ENCODE results near the gene RAB40B. TPM values are rescaled to one million over a fixed set of nuclear protein-coding genes. Genes with fewer than 3 reads are reported as not detected.

The RAB40B gene
- total and polyA plus RNA-seq, 2 of the 13 experiments (the other 11 are each of a cell fraction or from before 2014, with no cell fraction given): 6.2 to 6.5 TPM

DNA sequence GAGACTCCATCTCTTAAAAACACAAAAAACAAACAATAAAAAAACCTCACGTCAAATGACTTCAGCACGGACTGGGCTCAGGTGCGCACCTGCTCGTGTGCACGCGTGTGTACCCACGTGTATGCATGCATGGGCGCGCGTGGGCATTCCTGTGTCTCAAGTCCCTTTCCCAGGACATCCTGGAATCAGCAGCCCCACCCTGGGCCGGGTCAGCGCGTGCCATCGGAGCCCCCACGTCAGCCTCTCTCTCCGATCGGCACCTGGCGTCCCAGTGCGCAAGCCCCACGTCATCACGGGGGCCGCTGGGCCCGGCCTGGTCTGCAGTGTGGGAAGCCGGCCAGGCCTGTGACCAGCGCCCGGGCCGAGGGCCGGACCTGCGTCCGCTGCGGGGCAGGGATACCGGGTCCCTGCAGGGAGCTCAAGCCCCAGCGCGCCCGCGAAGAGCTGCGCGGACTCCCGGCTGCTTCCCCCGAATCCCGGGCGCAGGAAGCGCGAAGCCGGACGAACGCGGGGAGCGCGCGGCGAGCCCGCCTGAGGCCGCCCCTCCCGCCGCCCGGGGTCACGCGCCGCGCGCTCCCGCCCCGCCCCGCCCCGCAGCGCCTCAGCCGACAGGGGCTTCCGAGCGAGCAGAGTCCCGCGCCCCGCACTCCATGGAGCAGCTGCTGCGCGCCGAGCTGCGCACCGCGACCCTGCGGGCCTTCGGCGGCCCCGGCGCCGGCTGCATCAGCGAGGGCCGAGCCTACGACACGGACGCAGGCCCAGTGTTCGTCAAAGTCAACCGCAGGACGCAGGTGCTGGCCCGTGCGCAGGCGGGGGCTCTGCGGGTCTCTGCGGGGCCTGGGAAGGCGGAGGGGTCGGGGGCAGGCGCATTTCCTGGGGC, 36.7 kb upstream of the RAB40B start, which contains the start of gene FN3K (continued):
- TF ChIP-seq, protein P1, sequence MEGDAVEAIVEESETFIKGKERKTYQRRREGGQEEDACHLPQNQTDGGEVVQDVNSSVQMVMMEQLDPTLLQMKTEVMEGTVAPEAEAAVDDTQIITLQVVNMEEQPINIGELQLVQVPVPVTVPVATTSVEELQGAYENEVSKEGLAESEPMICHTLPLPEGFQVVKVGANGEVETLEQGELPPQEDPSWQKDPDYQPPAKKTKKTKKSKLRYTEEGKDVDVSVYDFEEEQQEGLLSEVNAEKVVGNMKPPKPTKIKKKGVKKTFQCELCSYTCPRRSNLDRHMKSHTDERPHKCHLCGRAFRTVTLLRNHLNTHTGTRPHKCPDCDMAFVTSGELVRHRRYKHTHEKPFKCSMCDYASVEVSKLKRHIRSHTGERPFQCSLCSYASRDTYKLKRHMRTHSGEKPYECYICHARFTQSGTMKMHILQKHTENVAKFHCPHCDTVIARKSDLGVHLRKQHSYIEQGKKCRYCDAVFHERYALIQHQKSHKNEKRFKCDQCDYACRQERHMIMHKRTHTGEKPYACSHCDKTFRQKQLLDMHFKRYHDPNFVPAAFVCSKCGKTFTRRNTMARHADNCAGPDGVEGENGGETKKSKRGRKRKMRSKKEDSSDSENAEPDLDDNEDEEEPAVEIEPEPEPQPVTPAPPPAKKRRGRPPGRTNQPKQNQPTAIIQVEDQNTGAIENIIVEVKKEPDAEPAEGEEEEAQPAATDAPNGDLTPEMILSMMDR (CRISPR knock-in tag; IDR thresholded peaks at IDR 0.05): no peak
- TF ChIP-seq ZFYVE20 (CRISPR knock-in tag; IDR thresholded peaks at IDR 0.05; ENCODE audit: borderline replicate concordance, low read depth) (no peak), PPARG (CRISPR knock-in tag; conservative IDR thresholded peaks at IDR 0.05) (no peak), FOXA1 (IDR thresholded peaks at IDR 0.05) (no peak), FOXA1 (CRISPR knock-in tag; IDR thresholded peaks at IDR 0.05) (no peak; the same call in 1 of the 2 replicates), GFI1 (CRISPR knock-in tag; IDR thresholded peaks at IDR 0.05; ENCODE audit: borderline replicate concordance) (no peak), SMAD1 (CRISPR knock-in tag; IDR thresholded peaks at IDR 0.05; ENCODE audit: borderline replicate concordance, low read depth) (no peak), MED1 (CRISPR knock-in tag; IDR thresholded peaks at IDR 0.05) (peak; percentile 65; the same call in 1 of the 2 replicates), KDM1A (CRISPR knock-in tag; IDR thresholded peaks at IDR 0.05) (no peak), TARDBP (CRISPR knock-in tag; IDR thresholded peaks at IDR 0.05) (0 out of 2 replicates have a peak, but pooled peaks have one; percentile 19), DMAP1 (CRISPR knock-in tag; IDR thresholded peaks at IDR 0.05) (no peak; the same call in none of the 2 replicates), ZNF605 (CRISPR knock-in tag; IDR thresholded peaks at IDR 0.05) (no peak), ZNF382 (CRISPR knock-in tag; IDR thresholded peaks at IDR 0.05; ENCODE audit: borderline replicate concordance) (no peak), PAWR (CRISPR knock-in tag; IDR thresholded peaks at IDR 0.05; ENCODE audit: borderline replicate concordance) (no peak), BCL6 (CRISPR knock-in tag; IDR thresholded peaks at IDR 0.05) (no peak), ZNF614 (CRISPR knock-in tag; IDR thresholded peaks at IDR 0.05; ENCODE audit: borderline replicate concordance) (no peak), ZNF598 (CRISPR knock-in tag; IDR thresholded peaks at IDR 0.05; ENCODE audit: borderline replicate concordance) (0 out of 2 replicates have a peak, but pooled peaks have one; percentile 8), FOXM1 (CRISPR knock-in tag; IDR thresholded peaks at IDR 0.05) (no peak)
- TF ChIP-seq, protein P2, sequence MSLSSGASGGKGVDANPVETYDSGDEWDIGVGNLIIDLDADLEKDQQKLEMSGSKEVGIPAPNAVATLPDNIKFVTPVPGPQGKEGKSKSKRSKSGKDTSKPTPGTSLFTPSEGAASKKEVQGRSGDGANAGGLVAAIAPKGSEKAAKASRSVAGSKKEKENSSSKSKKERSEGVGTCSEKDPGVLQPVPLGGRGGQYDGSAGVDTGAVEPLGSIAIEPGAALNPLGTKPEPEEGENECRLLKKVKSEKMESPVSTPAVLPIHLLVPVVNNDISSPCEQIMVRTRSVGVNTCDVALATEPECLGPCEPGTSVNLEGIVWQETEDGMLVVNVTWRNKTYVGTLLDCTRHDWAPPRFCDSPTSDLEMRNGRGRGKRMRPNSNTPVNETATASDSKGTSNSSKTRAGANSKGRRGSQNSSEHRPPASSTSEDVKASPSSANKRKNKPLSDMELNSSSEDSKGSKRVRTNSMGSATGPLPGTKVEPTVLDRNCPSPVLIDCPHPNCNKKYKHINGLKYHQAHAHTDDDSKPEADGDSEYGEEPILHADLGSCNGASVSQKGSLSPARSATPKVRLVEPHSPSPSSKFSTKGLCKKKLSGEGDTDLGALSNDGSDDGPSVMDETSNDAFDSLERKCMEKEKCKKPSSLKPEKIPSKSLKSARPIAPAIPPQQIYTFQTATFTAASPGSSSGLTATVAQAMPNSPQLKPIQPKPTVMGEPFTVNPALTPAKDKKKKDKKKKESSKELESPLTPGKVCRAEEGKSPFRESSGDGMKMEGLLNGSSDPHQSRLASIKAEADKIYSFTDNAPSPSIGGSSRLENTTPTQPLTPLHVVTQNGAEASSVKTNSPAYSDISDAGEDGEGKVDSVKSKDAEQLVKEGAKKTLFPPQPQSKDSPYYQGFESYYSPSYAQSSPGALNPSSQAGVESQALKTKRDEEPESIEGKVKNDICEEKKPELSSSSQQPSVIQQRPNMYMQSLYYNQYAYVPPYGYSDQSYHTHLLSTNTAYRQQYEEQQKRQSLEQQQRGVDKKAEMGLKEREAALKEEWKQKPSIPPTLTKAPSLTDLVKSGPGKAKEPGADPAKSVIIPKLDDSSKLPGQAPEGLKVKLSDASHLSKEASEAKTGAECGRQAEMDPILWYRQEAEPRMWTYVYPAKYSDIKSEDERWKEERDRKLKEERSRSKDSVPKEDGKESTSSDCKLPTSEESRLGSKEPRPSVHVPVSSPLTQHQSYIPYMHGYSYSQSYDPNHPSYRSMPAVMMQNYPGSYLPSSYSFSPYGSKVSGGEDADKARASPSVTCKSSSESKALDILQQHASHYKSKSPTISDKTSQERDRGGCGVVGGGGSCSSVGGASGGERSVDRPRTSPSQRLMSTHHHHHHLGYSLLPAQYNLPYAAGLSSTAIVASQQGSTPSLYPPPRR (CRISPR knock-in tag; IDR thresholded peaks at IDR 0.05; ENCODE audit: borderline replicate concordance): peak; percentile 6; the same call in 1 of the 2 replicates
- TF ChIP-seq, protein P3, sequence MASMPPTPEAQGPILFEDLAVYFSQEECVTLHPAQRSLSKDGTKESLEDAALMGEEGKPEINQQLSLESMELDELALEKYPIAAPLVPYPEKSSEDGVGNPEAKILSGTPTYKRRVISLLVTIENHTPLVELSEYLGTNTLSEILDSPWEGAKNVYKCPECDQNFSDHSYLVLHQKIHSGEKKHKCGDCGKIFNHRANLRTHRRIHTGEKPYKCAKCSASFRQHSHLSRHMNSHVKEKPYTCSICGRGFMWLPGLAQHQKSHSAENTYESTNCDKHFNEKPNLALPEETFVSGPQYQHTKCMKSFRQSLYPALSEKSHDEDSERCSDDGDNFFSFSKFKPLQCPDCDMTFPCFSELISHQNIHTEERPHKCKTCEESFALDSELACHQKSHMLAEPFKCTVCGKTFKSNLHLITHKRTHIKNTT (CRISPR knock-in tag; IDR thresholded peaks at IDR 0.05): no peak
- TF ChIP-seq, protein P4, sequence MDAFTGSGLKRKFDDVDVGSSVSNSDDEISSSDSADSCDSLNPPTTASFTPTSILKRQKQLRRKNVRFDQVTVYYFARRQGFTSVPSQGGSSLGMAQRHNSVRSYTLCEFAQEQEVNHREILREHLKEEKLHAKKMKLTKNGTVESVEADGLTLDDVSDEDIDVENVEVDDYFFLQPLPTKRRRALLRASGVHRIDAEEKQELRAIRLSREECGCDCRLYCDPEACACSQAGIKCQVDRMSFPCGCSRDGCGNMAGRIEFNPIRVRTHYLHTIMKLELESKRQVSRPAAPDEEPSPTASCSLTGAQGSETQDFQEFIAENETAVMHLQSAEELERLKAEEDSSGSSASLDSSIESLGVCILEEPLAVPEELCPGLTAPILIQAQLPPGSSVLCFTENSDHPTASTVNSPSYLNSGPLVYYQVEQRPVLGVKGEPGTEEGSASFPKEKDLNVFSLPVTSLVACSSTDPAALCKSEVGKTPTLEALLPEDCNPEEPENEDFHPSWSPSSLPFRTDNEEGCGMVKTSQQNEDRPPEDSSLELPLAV (CRISPR knock-in tag; conservative IDR thresholded peaks at IDR 0.05; ENCODE audit: low read depth): peak; percentile 62; the same call in 1 of the 2 replicates
